DMS 273 (cell line): ENCODE results near the gene FLOT2.
"Not testable (repeated sequence)": the region's sequence is repeated elsewhere in the genome, so short reads cannot be mapped to it uniquely, and the experiment has no call there.

Experiments
- DNase-seq: peaks from one replicate; lab custom pipeline; 2025; ENCODE audit not compliant: unreplicated experiment; lab: John Stamatoyannopoulos, UW

The FLOT2 gene

DNA sequence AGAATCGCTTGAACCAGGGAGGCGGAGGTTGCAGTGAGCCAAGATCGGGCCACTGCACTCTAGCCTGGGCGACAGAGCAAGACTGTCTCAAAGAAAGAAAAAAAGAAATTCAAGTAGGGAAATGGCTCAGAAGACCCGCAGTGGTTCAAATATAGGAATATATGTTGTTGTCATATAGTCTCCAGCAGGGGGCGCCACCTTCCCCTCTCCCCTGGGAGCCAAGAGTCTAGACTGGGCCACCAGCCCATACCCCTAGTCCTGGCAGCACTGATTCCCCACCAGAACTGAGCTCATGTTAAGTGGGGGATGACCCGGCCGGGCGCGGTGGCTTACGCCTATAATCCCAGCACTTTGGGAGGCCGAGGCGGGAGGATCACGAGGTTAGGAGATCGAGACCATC lies 48.9 kb downstream of the FLOT2 start:
- DNase-seq, result peak; percentile 39

DNA sequence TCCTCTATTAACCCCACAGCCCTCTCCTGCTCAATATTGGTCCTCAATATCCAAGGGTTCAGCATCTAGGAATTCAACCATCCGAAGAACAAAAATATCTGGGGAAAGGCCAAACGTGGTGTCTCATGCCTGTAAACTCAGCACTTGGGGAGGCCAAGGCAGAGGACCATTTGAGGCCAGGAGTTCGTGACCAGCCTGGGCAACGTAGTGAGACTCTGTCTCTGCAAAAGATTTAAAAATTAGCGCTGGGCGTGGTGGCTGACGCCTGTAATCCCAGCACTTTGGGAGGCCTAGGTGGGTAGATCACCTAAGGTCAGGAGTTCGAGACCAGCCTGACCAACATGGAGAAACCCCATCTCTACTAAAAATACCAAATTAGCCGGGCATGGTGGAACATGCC lies 50.8 kb downstream of the FLOT2 start:
- not testable (repeated sequence) for DNase-seq

DNA sequence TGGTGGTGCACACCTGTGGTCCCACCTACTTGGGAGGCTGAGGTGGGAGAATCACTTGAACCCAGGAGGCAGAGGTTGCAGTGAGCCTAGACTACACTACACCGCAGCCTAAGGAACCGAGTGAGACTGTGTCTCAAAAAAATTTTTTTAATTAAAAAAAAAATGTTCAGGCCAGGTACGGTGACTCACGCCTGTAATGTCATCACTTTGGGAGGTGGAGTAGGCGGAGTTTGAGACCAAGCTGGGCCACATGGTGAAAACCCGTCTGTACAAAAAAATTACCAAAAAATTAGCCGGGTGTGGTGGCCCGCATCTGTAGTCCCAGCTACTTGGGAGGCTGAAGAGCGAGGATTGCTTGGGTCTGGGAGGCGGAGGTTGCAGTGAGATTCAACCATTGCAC lies 51.3 kb downstream of the FLOT2 start:
- no peak for DNase-seq

DNA sequence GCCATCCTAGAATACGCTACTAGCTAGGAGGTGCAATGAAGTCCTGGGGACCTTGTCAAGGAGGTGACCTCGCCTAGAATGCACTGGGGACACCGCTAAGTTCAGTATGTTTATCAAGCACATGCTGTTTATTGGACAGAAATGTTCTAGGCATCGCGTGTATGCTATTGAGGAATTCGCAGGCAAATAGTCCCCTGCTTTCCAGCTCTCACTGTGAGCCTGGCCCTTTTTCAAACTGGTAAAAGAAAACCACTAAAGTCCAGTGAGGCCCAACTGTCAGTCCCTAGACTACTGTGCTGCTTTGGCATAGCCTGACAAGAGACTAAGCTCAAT lies 53.8 kb downstream of the FLOT2 start:
- no peak for DNase-seq

DNA sequence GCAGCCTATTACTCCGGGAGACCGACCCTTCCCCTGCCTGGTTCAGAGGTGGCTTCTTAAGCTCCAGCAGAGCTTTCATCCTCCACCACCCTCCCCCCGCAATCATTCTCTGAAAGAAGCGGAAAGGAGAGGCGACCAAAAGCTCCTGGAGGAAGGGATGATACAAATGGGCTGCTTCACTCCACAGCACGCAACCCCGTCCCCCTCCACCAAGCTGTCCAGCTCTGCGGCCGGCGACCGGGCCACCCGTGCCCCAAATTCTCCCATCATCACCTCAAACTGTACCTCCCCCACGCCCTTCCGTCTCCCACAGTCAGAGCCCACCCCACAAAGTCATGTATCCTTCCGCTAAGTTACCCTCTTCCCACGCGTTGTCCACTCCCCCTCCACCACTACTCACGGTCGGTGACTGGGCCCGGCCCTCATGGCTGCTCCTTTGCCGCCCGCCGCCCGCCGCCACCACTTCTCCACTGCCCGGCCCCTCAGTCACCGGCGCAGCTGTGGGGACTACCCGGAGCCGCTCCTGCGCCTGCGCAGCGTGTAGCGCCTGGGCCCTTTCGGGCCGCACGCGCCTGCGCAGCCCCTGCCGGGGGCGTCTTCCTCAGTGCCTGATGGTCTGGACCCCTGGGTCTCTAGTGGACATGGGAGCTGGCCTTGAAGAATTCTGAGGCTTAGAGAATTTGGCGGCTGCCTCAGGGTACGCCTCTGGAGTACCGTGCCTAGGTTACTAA lies 55.1 kb downstream of the FLOT2 start, which contains the start of gene FAM222B:
FAM222B (minus strand) TSS at position 509 of the 731 bp plus-strand sequence. CDS start 76,123 bp downstream, outside the sequence.
- peak; percentile 96 for DNase-seq

DNA sequence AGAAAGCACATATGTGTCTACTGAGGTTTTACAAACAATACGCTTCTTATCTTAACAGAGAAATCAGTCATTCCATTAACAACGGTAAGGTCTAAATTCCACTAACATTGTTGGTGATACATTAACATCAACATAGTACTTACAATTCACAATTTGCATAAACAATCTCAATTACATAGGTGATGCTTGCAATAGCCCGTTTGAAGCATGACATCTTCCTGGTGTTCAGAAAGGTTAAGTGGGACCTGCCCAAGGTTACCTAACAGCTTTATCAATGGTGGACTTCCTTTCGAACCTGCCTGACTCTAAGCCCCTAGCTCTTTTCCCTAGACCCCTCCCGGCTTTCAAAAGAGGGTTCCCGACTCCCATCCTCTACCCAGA lies 55.6 kb downstream of the FLOT2 start:
- no peak for DNase-seq

DNA sequence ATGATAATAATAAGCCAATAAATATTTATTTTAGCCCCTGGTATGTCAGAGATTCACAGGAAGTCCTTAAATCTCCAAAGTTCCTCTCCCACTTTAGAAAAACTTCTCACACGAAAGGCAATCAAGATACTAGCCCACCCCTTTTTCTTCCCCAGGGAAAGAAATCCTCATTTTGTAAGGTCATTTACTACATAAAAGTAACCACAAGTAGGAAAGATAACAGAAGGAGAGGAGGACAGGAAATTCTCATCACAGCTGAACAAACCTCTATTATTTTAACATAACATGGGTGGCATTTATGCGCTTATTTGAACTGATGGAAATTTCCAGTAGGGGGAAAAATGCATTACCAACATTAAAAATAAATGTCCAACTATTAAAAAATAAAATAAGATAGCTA lies 58.3 kb downstream of the FLOT2 start:
- DNase-seq, result no peak

DNA sequence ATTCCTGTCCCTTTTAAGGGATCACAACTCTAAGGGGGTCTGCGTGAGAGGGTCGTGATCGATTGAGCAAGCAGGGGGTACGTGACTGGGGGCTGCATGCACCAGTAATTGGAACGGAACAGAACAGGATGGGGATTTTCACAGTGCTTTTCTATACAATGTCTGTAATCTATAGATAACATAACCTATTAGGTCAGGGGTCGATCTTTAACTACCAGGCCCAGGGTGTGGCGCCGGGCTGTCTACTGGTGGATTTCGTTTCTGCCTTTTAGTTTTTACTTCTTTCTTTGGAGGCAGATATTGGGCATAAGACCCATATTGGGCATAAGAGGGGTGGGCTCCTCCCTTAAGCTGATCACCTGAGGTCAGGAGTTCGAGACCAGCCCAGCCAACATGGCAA lies 61.0 kb downstream of the FLOT2 start:
- not testable (repeated sequence) for DNase-seq

DNA sequence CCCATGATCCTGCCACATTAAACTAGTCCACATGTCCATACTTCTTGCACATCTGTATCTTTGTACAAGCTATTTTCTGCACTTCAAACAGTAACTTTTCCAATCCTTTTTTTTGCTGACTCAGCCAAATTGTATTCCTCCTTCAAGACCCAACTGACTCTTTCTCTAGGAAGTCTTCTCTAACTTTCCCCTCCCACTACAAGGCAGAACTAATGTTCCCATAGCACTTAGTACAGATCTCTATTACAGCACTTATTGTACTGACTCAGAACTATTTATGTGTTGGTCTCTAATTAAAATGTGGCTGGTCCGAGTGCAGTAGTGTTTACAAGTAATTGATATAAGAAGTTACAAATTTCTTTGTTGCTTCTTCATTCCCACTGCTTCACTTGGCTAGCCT lies 63.1 kb downstream of the FLOT2 start:
- DNase-seq, result no peak
